HepG2 (cell line): ENCODE data around the gene DISP2. TPM values are rescaled to one million over a fixed set of nuclear protein-coding genes. Genes with fewer than 3 reads are reported as not detected.

Experiments
- KDM2A ChIP-seq: sonication (generic); formaldehyde crosslinking; IDR thresholded peaks from 2 replicates; pipeline ENCODE4 v1.4.0; 2020; ENCODE audit warnings: low read depth, missing genetic modification reagents, borderline replicate concordance
- KDM5A ChIP-seq: fragments of 200-600 bp; sonication (generic); IDR thresholded peaks from 2 replicates; pipeline ENCODE4 v1.7.0; 2018; ENCODE audit warnings: antibody characterized with exemption, mild to moderate bottlenecking, low read length, borderline replicate concordance
- KLF15 ChIP-seq: sonication (generic); formaldehyde crosslinking; IDR thresholded peaks from 2 replicates; pipeline ENCODE4 v1.8.1; 2023; ENCODE audit warnings: borderline replicate concordance, mild to moderate bottlenecking, inconsistent platforms, missing genetic modification reagents, mixed read lengths
- NFIB ChIP-seq: sonication (generic); formaldehyde crosslinking; IDR thresholded peaks from 2 replicates; pipeline ENCODE4 v1.9.0; 2021; ENCODE audit warnings: missing genetic modification reagents, mild to moderate bottlenecking, borderline replicate concordance
- POGK ChIP-seq: sonication (generic); formaldehyde crosslinking; conservative IDR thresholded peaks from 2 replicates; pipeline ENCODE4 v1.8.0; 2022; ENCODE audit warnings: mild to moderate bottlenecking, moderate library complexity, missing genetic modification reagents
- RAD51 ChIP-seq: fragments of 450-650 bp; IDR thresholded peaks from 2 replicates; pipeline ENCODE4 v1.6.1; 2016; ENCODE audit warnings: borderline replicate concordance
- SALL2 ChIP-seq: sonication (generic); formaldehyde crosslinking; IDR thresholded peaks from 2 replicates; pipeline ENCODE4 v1.8.1; 2023; ENCODE audit warnings: mild to moderate bottlenecking, missing genetic modification reagents, inconsistent platforms
- SIX1 ChIP-seq: sonication (generic); formaldehyde crosslinking; IDR thresholded peaks from 2 replicates; pipeline ENCODE4 v1.4.0; 2020; ENCODE audit warnings: missing genetic modification reagents, borderline replicate concordance
- SMYD3 ChIP-seq: sonication (generic); formaldehyde crosslinking; IDR thresholded peaks from 2 replicates; pipeline ENCODE4 v1.8.1; 2023; ENCODE audit warnings: mild to moderate bottlenecking, missing genetic modification reagents
- SRSF9 ChIP-seq: fragments of 200-400 bp; formaldehyde crosslinking; IDR thresholded peaks from 2 replicates; pipeline ENCODE4 v1.6.1; 2018; ENCODE audit warnings: borderline replicate concordance, mild to moderate bottlenecking, low read depth, low read length; ENCODE audit not compliant: insufficient read depth, poor library complexity, severe bottlenecking
- THYN1 ChIP-seq: sonication (generic); formaldehyde crosslinking; IDR thresholded peaks from 2 replicates; pipeline ENCODE4 v1.8.1; 2023; ENCODE audit warnings: low read depth, mild to moderate bottlenecking, moderate library complexity, missing genetic modification reagents, borderline replicate concordance
- polyA plus RNA-seq, 8 experiments: library from polyadenylated mRNA; depleted of rRNA in 3 of 8; stranded (reverse) in 7 of 8; unstranded in 1 of 8; fragments of >200 nt; fragmentation: Illumina TruSeq in 4 of 8; extraction: Trizol in 4 of 8; gene quantifications; 2 replicates each; pipeline versions ENCODE4 v1.2.1 to v1.2.3, GENCODE V29; 2011 to 2016; ENCODE audit warnings: low read depth in 4 of 8, missing spikeins in 1 of 8, mixed read lengths in 1 of 8; ENCODE audit not compliant: insufficient read depth in 1 of 8
- total RNA-seq, 5 experiments: library from RNA; depleted of rRNA; stranded (reverse); fragments of >200 nt; fragmentation: Illumina TruSeq; extraction: Trizol; gene quantifications; 2 replicates each; pipeline ENCODE4 v1.2.3, GENCODE V29; 2016; ENCODE audit warnings: low read depth in 1 of 5
- TF ChIP-seq, protein P1 (sequence below): sonication (generic); formaldehyde crosslinking; IDR thresholded peaks from 2 replicates; pipeline ENCODE4 v1.5.1; 2020; ENCODE audit warnings: missing genetic modification reagents, mild to moderate bottlenecking, borderline replicate concordance
- TF ChIP-seq, protein P2 (sequence below): IDR thresholded peaks from 2 replicates; pipeline ENCODE4 v1.6.1; 2016; ENCODE audit warnings: low read depth, missing genetic modification reagents, missing compliant biosample characterization

Gene DISP2
- total and polyA plus RNA-seq, 2 of the 13 experiments (the other 11 are each of a cell fraction or from before 2014, with no cell fraction given): 0.09 to 0.32 TPM

DNA sequence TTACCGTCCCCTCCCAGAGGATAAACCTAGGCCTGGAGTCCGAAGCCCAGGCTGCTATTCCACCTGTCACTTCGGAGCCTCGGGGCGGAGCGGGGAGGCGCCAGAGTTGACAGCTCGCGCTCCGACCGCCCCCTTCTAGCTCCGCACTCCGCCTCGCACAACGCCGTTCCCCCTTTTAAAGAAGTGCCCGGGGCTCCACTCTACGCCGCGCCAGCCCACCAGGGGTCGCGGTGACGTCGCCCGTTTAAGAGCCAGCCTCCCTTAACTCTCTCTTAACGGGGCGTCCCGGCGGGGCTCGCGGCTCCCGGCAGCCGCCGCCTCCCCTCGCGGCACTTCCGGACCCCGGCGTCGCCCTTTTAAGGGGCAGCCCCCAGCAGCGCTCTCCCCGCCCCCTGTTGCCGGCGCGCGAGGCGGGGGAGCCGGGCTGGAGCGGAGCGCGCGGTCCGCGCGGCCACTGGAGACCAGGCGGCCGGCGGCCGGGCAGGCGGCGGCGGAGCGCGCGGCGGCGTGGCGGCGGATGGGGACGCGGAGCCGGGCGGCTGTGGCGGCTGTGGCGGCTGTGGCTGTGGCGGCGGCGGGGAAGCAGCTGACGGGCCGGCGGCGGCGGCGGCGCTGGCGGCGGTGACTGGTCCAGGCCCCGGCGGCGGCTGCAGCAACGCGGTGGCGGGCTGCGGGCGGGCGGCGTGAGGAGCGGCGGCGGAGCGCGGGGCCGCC, 34.6 kb upstream of the DISP2 start, which contains the start of gene INAFM2 (continued):
- TF ChIP-seq, protein P1, sequence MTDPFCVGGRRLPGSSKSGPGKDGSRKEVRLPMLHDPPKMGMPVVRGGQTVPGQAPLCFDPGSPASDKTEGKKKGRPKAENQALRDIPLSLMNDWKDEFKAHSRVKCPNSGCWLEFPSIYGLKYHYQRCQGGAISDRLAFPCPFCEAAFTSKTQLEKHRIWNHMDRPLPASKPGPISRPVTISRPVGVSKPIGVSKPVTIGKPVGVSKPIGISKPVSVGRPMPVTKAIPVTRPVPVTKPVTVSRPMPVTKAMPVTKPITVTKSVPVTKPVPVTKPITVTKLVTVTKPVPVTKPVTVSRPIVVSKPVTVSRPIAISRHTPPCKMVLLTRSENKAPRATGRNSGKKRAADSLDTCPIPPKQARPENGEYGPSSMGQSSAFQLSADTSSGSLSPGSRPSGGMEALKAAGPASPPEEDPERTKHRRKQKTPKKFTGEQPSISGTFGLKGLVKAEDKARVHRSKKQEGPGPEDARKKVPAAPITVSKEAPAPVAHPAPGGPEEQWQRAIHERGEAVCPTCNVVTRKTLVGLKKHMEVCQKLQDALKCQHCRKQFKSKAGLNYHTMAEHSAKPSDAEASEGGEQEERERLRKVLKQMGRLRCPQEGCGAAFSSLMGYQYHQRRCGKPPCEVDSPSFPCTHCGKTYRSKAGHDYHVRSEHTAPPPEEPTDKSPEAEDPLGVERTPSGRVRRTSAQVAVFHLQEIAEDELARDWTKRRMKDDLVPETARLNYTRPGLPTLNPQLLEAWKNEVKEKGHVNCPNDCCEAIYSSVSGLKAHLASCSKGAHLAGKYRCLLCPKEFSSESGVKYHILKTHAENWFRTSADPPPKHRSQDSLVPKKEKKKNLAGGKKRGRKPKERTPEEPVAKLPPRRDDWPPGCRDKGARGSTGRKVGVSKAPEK (CRISPR knock-in tag): no peak
- TF ChIP-seq KDM5A (no peak), SRSF9 (no peak), POGK (CRISPR knock-in tag) (peak; percentile 54), SALL2 (peak; percentile 89), KDM2A (CRISPR knock-in tag) (peak; percentile 84), SMYD3 (CRISPR knock-in tag) (no peak), SIX1 (CRISPR knock-in tag) (no peak), RAD51 (no peak), KLF15 (0 out of 2 replicates have a peak, but pooled peaks have one; percentile 50), THYN1 (no peak), NFIB (CRISPR knock-in tag) (no peak)
- TF ChIP-seq, protein P2, sequence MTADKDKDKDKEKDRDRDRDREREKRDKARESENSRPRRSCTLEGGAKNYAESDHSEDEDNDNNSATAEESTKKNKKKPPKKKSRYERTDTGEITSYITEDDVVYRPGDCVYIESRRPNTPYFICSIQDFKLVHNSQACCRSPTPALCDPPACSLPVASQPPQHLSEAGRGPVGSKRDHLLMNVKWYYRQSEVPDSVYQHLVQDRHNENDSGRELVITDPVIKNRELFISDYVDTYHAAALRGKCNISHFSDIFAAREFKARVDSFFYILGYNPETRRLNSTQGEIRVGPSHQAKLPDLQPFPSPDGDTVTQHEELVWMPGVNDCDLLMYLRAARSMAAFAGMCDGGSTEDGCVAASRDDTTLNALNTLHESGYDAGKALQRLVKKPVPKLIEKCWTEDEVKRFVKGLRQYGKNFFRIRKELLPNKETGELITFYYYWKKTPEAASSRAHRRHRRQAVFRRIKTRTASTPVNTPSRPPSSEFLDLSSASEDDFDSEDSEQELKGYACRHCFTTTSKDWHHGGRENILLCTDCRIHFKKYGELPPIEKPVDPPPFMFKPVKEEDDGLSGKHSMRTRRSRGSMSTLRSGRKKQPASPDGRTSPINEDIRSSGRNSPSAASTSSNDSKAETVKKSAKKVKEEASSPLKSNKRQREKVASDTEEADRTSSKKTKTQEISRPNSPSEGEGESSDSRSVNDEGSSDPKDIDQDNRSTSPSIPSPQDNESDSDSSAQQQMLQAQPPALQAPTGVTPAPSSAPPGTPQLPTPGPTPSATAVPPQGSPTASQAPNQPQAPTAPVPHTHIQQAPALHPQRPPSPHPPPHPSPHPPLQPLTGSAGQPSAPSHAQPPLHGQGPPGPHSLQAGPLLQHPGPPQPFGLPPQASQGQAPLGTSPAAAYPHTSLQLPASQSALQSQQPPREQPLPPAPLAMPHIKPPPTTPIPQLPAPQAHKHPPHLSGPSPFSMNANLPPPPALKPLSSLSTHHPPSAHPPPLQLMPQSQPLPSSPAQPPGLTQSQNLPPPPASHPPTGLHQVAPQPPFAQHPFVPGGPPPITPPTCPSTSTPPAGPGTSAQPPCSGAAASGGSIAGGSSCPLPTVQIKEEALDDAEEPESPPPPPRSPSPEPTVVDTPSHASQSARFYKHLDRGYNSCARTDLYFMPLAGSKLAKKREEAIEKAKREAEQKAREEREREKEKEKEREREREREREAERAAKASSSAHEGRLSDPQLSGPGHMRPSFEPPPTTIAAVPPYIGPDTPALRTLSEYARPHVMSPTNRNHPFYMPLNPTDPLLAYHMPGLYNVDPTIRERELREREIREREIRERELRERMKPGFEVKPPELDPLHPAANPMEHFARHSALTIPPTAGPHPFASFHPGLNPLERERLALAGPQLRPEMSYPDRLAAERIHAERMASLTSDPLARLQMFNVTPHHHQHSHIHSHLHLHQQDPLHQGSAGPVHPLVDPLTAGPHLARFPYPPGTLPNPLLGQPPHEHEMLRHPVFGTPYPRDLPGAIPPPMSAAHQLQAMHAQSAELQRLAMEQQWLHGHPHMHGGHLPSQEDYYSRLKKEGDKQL (CRISPR knock-in tag): no peak
